HepG2 (cell line): ENCODE measurements around the gene ZNF687. TPM values are rescaled to one million over a fixed set of nuclear protein-coding genes. Genes with fewer than 3 reads are reported as not detected.
A peak's percentile ranks its signal among the peaks of the same experiment; 100 is the strongest.

Source experiments
- FOXJ3 ChIP-seq: sonication (generic); formaldehyde crosslinking; IDR thresholded peaks from 2 replicates; pipeline ENCODE4 v1.4.0; 2020; ENCODE audit warnings: missing genetic modification reagents, mild to moderate bottlenecking, borderline replicate concordance
- FUBP1 ChIP-seq: sonication (generic); formaldehyde crosslinking; IDR thresholded peaks from 2 replicates; pipeline ENCODE4 v1.5.1; 2020; ENCODE audit warnings: missing genetic modification reagents, mild to moderate bottlenecking, borderline replicate concordance
- HNF4A ChIP-seq: sonication (generic); formaldehyde crosslinking; IDR thresholded peaks from 2 replicates; pipeline ENCODE4 v1.4.0; 2020; ENCODE audit warnings: missing genetic modification reagents
- HNRNPK ChIP-seq: fragments of 200-400 bp; formaldehyde crosslinking; IDR thresholded peaks from 2 replicates; pipeline ENCODE4 v1.6.1; 2018; ENCODE audit warnings: low read length, low read depth, moderate library complexity, mild to moderate bottlenecking; ENCODE audit not compliant: poor library complexity, severe bottlenecking
- HNRNPLL ChIP-seq: fragments of 200-400 bp; formaldehyde crosslinking; IDR thresholded peaks from 2 replicates; pipeline ENCODE4 v1.6.1; 2017; ENCODE audit warnings: mild to moderate bottlenecking, low read depth, low read length; ENCODE audit not compliant: poor library complexity, severe bottlenecking
- JUND ChIP-seq: sonication (generic); formaldehyde crosslinking; IDR thresholded peaks from 2 replicates; pipeline ENCODE4 v1.8.0; 2022; ENCODE audit warnings: mild to moderate bottlenecking, missing genetic modification reagents
- LRRFIP1 ChIP-seq: sonication (generic); formaldehyde crosslinking; conservative IDR thresholded peaks from 2 replicates; pipeline ENCODE4 v1.4.0; 2020; ENCODE audit warnings: missing genetic modification reagents
- NCOA5 ChIP-seq: sonication (generic); formaldehyde crosslinking; IDR thresholded peaks from 2 replicates; pipeline ENCODE4 v1.4.0; 2020; ENCODE audit warnings: missing genetic modification reagents
- NR2F2 ChIP-seq: IDR thresholded peaks from 2 replicates; pipeline ENCODE4 v1.6.1; 2012; ENCODE audit warnings: low read depth, inconsistent platforms, borderline replicate concordance
- REST ChIP-seq, 2 experiments: IDR thresholded peaks; 2 replicates each; pipeline ENCODE4 v1.6.1; 2011 to 2012; ENCODE audit warnings: low read length in 2 of 2, borderline replicate concordance in 1 of 2, low read depth in 1 of 2, mild to moderate bottlenecking in 1 of 2, moderate library complexity in 1 of 2
- TOPORS ChIP-seq: sonication (generic); formaldehyde crosslinking; IDR thresholded peaks from 2 replicates; pipeline ENCODE4 v1.8.0; 2023; ENCODE audit warnings: mild to moderate bottlenecking, missing genetic modification reagents
- ZNF710 ChIP-seq: sonication (generic); formaldehyde crosslinking; IDR thresholded peaks from 2 replicates; pipeline ENCODE4 v1.5.0; 2020; ENCODE audit warnings: mild to moderate bottlenecking, missing genetic modification reagents, borderline replicate concordance
- ZNF883 ChIP-seq: sonication (generic); formaldehyde crosslinking; IDR thresholded peaks from 2 replicates; pipeline ENCODE4 v1.5.1; 2020; ENCODE audit warnings: mild to moderate bottlenecking, missing genetic modification reagents; ENCODE audit errors: not compliant biosample characterization
- ZSCAN31 ChIP-seq: sonication (generic); formaldehyde crosslinking; IDR thresholded peaks from 2 replicates; pipeline ENCODE4 v1.5.0; 2020; ENCODE audit warnings: low read depth, mild to moderate bottlenecking, missing genetic modification reagents
- polyA plus RNA-seq, 8 experiments: library from polyadenylated mRNA; depleted of rRNA in 3 of 8; stranded (reverse) in 7 of 8; unstranded in 1 of 8; fragments of >200 nt; fragmentation: Illumina TruSeq in 4 of 8; extraction: Trizol in 4 of 8; gene quantifications; 2 replicates each; pipeline versions ENCODE4 v1.2.1 to v1.2.3, GENCODE V29; 2011 to 2016; ENCODE audit warnings: low read depth in 4 of 8, missing spikeins in 1 of 8, mixed read lengths in 1 of 8; ENCODE audit not compliant: insufficient read depth in 1 of 8
- total RNA-seq, 5 experiments: library from RNA; depleted of rRNA; stranded (reverse); fragments of >200 nt; fragmentation: Illumina TruSeq; extraction: Trizol; gene quantifications; 2 replicates each; pipeline ENCODE4 v1.2.3, GENCODE V29; 2016; ENCODE audit warnings: low read depth in 1 of 5

The ZNF687 gene
- total and polyA plus RNA-seq, 2 of the 13 experiments (the other 11 are each of a cell fraction or from before 2014, with no cell fraction given) = 14.1 to 16.5 TPM

- peak; percentile 15 for TF ChIP-seq HNRNPK
- no peak for TF ChIP-seq ZNF883 (CRISPR knock-in tag)
- TF ChIP-seq NCOA5 (CRISPR knock-in tag) = no peak
- TF ChIP-seq FOXJ3 (CRISPR knock-in tag) = no peak
- no peak for TF ChIP-seq JUND
- TF ChIP-seq ZSCAN31 (CRISPR knock-in tag) = peak; percentile 82
- TF ChIP-seq FUBP1 (CRISPR knock-in tag) = no peak
- TF ChIP-seq LRRFIP1 (CRISPR knock-in tag) = no peak
- no peak for TF ChIP-seq TOPORS (CRISPR knock-in tag)
- no peak for TF ChIP-seq REST (IDR thresholded peaks at IDR 0.05; ENCODE audit: borderline replicate concordance in 1 of 2, low read depth in 1 of 2, low read length in 2 of 2)
- TF ChIP-seq HNRNPLL = no peak
- no peak for TF ChIP-seq NR2F2
- TF ChIP-seq HNF4A (CRISPR knock-in tag) = peak; percentile 76
- no peak; the same call in 1 of the 2 replicates for TF ChIP-seq ZNF710 (CRISPR knock-in tag)
Observed at GRCh38 chr1:151282883-151283725, 1.0 kb downstream of the ZNF687 start (continued).
